Measurements from ENCODE around the gene BRSK2.

Gene BRSK2

DNA sequence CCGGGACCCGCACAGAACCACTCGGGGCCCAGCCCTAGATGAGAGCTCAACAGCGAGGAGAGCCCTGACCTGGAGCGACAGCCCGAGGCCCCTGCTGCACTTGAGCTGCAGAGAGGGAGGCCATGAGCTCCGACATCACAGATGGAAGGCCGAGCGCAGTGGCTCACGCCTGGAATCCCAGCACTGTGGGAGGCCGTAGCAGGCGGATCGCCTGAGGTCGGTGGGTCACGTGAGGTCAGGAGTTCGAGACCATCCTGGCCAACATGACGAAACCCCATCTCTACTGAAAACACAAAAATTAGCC, 13.8 kb upstream of the BRSK2 start:
- no peak for DNase-seq (ENCODE audit: low read depth in 2 of 2)

DNA sequence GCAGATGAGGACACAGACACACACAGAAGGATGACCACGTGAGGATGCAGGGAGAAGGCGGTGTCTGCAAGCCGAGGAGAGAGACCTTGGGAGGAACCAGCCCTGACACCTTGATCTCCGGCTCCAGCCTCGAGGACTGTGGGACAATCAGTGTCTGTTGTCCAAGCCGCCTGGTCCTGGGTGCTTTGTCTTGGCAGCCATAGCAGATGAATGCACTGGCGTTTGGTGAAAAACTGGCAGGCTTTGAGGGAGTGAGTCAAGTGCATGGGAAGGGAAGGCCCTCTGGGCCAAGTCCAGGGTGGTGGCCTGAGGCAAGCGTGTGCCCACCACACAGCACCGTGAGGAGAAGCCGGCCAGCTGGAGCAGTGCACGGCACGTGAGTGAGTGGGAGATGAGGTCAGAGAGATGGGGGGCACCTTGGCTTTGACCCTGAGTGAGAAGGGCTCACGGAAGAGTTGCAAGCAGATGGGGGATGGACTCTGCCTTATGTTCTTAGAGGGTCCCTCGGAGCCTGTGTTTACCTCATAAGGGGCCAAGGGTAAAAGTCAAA, 12.4 kb upstream of the BRSK2 start:
- no peak for DNase-seq (ENCODE audit: low read depth in 2 of 2)

DNA sequence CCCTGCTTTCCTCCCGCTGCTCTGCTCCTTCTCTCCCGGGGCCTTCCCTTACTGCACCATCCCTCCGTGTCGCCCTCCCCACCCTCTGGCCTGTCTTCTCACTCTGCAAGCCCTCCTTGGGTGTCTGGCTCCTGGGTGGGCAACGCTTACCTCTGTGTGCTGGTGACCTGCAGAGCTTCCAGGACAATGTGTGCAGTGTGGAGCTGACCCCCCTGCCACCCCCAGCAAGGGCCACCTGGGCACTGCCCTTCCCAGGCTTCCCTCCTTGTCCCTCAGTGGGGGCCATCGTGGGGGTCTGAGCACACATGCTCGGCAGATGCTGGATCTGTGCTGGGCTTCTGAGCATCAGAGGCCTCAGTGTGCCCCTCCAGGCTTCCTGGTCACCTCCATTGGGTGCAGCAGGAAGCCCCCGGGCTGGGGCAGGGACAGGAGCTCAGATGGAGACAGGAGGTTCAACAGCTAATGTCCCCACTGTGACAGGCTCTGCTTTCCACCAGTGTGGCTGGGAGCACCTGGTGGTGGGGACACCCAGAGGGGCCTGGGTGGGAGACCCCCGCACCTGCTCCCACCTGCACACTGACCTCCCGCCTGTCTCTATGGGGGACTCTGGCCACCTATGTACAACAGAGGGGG, 7.8 kb upstream of the BRSK2 start:
- DNase-seq (ENCODE audit: low read depth in 2 of 2): no peak

DNA sequence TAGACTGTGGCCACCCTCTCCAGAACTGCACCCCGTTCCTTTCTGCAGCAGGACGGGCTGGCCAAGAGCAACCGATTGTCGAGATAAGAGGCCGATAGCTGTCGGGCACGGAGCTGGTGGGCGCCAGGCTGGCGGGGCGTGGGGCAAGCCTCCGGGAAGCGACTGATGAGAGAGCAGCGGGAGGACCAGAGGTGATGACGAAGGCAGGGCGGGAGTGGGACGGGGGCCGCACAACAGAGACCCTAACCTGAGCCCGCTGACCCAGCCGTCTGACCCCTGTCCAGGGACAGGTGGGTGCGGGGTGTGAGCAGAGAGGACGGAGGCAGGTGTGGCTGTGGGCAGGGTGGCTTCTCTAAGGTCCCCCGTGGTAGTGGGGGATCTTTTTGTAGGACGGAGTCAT, 7.3 kb upstream of the BRSK2 start:
- no peak for DNase-seq (ENCODE audit: low read depth in 2 of 2)

DNA sequence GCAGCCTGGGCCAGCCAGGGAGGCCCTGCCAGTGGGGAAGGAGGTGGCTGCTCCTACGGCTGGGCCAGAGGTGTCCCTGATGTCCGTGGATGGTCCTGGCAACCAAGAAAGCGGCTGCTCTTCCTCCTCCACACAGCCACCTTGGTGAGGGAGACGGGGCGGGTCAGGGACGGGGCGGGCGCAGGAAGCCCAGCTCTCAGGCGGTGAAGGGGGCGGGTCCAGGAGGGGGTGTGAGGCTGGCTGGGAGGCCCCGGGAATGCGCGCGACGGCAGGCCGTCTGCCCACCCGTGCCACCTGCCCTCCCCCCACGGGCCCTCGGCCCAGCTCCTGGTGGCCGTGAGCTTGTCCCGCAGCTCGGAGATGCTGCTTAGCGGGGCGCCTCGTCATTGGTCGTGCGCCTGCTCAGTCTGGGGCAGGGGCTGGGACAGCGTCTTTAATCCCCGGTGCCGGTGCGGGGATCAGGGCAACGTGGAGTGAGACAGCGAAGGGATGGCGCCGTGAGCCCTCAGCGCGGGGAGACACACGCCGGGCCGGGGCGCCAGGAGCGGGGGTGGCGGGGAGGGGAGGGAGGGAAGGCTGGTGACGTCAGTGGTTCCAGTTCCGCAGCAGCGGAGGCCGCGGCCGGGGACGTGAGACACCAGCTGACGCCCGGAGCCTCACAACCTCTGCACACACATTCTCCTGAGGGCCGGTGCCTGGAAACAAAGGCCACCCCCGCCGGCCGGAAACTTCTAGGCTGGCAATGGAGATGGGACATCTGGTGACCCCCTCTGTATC, 6.7 kb upstream of the BRSK2 start:
- peak; percentile 73 to 85 for DNase-seq (ENCODE audit: low read depth in 2 of 2)

DNA sequence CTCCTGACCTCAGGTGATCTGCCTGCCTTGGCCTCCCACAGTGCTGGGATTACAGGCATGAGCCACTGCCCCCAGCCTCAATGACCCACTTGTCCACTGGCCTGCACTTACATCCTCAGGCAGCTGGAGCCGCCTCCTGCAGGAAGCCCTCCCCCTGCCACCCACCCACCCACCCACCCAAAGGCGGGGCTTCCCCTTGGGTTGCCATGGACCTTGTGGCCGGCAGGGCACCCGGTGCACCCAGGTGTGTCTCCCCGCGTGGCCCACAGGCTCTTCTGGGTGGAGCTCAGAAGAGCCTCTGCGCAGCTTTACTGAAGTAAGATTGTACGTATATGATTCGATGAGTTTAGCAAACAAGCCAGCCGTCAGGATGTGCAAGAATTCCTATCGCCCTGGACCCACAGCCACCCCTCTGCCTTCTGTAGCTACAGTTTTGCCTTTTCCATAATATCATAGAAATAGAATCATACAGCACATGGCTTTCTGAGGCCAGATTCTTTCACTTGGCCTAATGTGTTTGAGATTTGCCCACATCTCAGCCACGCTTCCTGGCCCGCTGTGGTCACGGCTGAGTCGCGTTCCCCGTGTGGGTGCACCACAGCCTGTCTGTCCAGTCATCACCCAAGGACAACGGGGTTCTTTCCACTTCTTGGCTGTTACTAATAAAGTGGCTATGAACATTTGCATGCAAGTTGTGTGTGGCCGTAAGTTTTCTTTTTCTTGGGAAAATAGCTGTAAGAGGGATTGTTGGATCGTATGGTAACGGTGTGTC, 5.3 kb upstream of the BRSK2 start:
- no peak for DNase-seq (ENCODE audit: low read depth in 2 of 2)

DNA sequence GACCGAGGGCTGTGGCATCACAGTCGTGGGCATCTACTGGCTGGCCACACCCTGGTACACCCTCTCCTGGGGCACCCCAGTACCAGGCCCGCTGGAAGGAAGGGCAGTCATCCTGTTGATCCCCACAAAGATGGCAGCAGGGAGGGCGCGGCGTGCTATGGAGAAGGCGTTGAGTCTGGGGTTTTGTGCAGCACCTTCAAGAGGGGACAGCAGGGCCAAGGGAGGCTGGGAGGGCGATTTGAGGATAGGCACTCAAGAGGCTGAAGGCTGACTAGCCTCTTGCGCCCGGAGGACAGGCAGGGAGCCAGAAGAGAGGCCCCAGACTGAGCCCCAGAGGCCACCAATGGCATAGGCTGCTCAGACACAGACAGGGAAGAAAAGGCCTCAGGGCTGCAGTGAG, 2.2 kb upstream of the BRSK2 start:
- no peak for DNase-seq (ENCODE audit: low read depth in 2 of 2)

DNA sequence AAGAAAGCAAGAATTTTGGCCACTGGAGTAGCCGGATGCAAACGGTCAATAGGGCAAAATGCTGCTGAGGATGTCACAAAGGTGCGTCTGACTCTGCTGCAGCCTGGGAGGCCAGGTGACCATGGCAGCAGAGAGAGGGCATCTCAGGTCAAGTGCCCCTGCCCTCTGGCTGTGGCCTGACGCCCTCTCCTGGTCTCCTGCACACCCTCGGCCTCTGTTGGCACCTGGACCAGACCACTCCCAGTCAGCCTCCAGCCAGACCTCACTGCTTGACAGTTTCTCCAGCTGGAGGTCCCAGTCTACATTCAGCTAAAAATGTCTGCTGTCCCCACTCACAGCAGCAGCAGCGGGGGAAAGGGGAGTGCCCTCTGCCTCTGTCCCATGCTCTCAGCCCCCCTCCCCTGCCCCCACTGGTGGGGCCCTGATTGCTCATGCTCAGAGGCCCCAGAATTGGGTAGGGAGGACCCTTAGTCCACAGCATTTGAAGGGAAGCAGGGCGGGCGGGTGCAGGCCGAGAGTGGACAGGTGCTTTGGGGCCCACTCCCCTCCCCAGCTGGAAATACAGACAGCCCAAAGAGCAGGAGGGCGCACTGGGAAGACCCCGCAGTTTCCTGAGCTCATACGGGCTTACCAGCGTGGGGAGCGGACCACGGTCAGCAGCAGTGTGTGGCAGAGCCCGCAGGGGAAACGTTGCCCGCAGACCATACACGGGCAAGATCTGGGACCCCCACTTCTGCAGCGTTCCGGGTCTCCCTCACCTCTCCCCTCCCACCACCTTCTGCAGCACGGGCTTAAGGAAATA, 1.6 kb upstream of the BRSK2 start:
- no peak for DNase-seq (ENCODE audit: low read depth in 2 of 2)

DNA sequence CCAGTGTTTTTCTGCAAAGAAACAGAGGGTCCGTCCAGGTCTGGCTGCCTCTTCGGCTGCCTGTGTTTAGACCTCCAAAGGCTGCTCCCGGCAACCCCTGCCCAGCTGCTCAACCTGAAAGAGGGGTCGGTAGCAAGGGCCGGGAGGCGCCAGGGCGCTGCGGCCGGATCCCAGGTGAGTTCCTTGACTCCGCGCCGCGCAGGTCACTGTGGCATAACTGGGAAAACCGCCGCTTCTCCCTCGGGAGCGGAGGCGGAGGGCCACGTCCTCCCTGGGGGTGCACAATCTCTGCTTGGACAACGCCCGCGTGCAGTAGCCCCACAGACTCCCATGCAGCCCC, 1.0 kb upstream of the BRSK2 start:
- no peak for DNase-seq (ENCODE audit: low read depth in 2 of 2)

DNA sequence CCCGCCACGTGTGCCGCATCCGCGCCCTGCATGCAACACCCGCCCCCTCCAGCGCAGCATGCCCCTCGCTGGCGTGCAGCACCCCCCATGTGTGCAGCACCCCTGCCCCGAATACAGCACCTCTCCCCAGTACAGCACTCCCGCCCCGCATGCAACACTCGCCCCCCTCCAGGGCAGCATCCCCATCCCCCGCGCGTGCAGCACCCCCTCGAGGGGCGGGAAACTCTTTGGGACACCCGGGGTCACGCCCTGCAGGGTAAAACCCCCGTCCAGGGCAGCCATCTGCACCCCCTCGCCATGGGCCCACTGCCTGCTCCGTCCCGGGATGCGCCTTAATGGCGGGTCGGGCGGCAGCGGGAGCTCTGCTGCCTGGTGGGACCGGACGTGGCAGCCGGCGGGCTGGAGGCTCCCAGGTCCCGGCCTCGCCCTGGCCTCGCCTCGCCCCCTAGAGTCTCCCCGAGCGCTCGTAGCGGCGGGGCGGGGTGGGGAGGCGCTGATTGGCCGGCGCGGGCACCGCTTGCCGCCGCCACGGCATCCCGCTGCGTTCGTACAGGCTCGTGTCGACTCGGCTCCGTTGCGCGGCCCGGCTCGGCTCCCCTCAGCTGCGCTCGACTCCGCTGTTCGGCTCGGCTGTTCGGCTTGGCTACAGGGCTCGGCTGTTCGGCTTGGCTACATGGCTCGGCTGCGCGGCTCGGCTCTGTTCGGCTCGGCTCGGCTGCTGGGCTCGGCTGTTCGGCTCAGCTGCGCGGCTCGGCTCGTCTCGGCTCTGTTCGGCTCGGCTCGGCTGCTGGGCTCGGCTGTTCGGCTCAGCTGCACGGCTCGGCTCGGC, 417 bp upstream of the BRSK2 start:
- peak; percentile 89 to 94 for DNase-seq (ENCODE audit: low read depth in 2 of 2)

DNA sequence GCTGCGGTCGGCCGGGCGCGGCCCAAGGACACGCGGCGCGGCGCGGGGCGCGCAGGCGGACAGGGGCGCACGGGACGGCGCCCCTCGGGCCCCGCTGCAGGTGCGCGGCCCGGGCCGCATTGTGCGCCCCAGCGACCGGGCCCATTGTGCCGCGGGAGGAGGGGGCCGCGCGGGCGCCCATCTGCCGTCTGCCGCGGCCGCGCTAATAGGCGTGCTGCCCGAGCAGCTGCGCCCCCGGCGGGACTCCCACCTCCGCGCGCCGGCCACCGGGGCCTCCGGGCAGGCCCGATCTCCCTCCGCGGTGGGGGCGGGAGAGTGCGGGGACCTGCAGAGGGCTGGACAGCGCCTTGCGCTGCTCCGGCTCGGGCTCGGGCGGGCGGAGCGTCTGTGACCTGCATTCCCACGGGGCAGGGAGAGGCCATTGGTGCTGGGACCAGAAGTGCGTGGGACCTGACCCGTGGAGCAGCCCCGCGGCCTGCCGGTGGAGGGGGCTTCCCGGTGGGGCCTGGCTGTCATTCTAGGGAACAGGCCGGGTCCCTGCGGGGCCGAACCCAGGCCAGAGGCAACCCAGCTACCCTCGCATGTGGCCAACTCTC, 933 bp downstream of the BRSK2 start:
- no peak for DNase-seq (ENCODE audit: low read depth in 2 of 2)

DNA sequence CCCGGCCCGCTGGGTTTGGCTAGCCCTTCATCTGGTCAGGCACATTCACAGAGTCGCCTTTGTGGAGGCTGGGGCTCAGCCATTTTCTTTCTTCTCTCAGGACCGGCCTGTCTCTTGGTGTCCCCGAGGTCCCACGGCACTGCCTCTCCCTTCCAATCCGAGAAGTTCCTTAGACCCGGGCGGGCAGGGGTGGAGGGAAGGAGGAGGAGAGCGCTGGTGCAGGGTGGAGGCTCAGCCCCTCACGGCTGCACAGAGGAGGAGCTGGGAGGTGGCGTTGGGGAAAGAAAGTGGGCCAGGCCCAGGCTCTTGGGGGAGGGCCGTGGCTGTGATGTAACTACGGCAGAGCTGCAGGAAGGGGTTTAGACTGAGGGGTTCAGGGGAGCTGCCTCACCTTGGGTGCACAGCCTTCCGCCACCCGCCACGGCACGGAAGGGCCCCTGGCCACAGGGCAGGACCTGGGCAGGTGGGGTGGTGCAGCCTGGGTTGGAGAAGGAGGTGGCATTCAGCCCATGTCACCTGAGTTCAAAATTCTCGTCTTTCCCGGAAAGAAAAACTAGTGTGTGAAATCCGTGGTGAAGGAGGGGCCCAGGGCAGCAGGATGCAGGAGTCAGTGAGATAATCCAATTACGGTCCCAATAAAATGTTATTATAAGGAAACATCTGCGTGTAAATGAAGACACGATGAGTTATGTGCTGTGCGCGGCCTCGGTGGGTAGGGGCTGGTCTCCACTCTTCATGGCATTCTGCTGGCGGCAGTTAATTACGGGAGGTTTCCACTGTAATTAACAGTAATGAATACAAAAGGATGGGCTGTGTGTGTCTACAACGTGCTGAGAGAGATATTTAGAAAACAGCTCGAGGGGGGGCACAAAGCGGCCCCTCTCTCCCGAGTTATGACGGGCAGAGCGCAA, 1.7 kb downstream of the BRSK2 start:
- DNase-seq (ENCODE audit: low read depth in 2 of 2): no peak

DNA sequence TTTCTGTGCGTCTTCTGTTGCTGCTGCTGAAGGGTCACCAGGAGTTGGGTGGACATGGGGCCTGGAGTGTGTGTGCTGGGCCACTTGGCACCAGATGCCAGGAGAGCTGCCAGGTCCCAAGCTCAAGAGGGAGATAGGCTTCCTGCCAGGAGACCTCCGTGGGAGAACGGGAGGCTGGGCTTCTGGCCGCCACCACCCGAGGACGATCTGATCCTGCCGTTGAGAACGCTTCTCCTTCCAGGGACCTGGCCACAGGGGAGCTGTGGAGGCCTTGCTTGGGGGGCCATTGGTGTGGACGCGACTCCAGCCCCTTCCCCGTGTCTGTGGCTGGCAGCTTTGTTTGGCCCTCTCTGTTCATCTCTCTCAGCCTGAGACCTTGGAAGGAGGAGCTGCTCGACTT, 2.4 kb downstream of the BRSK2 start:
- DNase-seq (ENCODE audit: low read depth in 2 of 2): no peak

DNA sequence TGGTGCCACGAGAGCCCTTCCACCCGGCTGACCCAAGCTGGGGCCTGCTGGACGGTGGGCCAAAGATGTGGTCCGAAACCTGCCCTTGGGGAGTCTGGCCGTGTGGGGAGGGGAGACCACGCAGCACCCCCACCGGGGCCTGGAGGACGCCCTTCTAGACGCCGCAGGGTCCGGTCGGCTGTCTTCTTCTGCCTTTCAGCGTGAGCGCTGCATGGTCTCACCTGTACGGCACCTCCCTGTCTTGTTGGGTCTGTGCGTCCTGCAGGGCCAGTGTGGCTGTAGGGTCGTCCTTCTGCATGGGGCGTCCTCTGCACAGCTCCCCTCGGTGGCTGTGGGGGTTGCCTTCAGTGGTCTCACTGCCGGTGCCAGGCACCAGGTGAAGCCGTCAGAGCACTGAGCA, 2.8 kb downstream of the BRSK2 start:
- DNase-seq (ENCODE audit: low read depth in 2 of 2): no peak

DNA sequence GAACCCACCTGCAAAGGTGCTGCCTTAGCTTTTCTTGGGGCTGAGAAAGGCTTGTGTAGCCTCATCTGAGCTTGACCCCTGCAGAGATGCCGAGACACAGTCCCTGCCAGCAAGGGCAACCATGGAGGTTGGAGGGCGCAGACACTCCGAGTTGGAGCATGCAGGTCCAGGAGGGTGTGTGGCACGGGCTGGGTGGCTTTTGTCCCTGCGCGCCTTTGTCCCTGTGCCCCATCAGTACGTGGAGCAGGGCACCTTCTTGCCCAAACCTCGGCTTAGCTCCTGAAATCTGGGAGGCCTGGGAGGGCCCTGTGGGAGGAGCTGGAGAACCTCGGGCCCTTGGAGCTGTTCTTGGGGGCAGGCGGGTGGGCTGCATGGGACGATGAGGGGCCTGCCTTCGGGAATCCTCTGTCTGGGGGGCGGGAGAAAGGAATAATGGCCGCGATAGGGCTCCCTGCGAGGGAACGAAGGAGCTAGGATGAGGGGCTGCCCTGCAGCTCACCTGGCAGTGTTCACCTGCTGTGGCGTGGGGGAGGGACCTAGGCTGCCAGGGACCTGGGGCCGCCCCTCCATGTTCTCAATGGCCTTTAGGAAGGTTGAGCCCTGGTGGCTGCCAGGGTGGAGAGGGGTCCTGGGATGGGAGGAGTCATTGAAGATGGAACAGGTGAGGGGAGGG, 3.4 kb downstream of the BRSK2 start:
- no peak for DNase-seq (ENCODE audit: low read depth in 2 of 2)

DNA sequence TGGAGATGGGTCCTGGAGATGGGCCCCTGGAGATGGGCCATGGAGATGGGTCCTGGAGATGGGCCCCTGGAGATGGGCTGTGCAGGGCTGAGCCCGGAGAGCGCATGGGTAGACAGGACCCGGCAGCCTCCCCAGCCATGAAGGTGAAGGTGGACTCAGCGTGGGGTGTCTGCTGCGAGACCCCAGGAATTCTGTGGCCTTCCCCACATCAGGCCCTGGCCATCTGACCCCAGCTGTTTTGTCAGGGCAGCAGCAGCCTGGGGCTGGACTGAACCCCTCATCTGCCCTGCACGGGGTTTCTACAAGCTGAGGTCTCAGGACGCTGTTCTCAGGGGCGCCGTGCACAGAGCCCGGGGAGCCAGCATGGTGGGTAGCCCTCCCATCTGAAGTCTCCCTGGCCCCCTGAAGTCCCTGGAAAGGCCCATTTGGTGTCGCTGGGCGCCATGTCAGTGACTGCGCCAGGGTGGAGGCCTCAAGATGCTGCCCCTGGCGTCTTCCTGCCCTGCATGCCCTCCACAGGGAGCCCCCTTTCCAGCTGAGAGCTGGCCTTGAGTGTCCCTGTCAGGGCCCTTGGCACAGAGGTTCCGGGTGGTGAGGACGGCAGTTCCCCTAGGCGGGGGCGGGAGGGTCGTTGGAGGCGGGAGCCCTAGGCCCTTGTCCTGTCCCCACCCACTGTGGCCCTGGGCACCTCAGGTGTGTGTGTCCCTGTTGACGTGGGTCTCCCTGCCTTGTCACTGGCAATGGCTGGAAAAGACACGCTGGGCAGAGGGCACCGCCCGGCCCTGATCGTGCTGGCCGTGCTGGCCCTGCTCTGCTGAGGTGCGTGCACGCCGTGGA, 5.4 kb downstream of the BRSK2 start:
- no peak for DNase-seq (ENCODE audit: low read depth in 2 of 2)

DNA sequence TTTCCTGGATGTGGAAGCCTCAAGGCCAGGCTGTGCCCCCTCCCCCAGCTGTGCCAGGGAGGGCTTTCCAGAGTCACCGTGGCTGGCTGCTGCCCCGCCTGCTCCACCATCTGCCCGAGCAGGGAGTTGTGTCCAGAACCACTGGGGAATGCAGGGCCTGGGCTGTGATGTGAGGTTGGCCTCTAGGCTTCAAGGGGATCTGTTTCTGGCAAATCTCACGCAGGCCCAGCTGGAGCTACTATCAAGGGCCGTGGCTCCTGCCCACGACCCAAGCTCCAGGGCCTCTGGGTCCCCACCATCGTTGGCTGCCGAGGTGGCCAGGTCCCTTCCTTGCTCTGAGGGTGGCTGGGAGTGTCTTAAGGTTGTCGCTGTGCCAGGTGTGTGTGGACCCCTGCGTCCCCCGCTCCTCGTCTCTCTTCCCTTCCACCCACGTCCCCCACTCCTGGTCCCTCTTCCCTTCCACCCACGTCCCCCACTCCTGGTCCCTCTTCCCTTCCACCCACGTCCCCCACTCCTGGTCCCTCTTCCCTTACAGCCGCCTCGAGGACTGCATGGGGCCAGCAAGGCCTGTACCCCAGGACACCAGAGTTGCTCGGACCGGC, 6.1 kb downstream of the BRSK2 start:
- no peak for DNase-seq (ENCODE audit: low read depth in 2 of 2)

DNA sequence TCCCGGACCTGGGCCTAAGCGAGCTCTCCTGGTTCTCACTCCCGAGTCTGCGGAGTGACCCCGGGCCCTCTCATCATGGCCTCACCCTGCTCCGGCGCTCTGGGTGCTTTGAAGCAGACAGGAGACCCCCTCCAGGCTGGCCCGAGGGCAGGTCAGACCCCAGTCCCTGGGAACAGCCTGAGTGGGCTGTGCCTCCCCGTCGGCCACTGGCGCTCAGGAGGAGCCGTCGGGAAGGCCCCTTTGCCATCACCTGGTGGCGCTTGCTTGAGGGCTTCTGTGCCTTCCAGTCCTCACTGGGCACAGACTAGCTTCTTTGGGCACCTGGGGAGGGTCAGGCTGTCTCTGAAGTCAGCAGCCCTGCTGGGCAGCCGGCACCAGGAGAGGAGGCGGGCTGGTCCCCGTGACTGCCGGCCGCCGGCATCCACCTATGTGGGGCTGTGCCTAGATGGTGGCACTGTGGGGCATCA, 6.7 kb downstream of the BRSK2 start:
- no peak for DNase-seq (ENCODE audit: low read depth in 2 of 2)
